Left ventricle myocardium inferior (tissue), 1 donor: ENCODE results near the gene PTPRM. TPM values are rescaled to one million over a fixed set of nuclear protein-coding genes. Genes with fewer than 3 reads are reported as not detected.

Source experiments
- DNase-seq: peaks from one replicate; pipeline ENCODE4 v3.0.0-alpha.2; 2020
- H3K27ac ChIP-seq: fragments of 200-600 bp; replicated peaks from 2 replicates; pipeline ENCODE4 v1.8.0; 2021
- H3K27me3 ChIP-seq: fragments of 200-600 bp; 2 replicates; pipeline ENCODE4 v1.8.0; 2021; ENCODE audit warnings: low read depth
- H3K36me3 ChIP-seq: fragments of 200-600 bp; 2 replicates; pipeline ENCODE4 v1.8.0; 2021
- H3K4me1 ChIP-seq: fragments of 200-600 bp; 2 replicates; pipeline ENCODE4 v1.8.0; 2021
- H3K4me3 ChIP-seq: fragments of 200-600 bp; 2 replicates; pipeline ENCODE4 v1.8.0; 2021; ENCODE audit warnings: mild to moderate bottlenecking, moderate library complexity
- H3K9me3 ChIP-seq: fragments of 200-600 bp; replicated peaks from 2 replicates; pipeline ENCODE4 v1.8.0; 2021
- intact Hi-C: fragments of 100-400 bp; cut with micrococcal nuclease; formaldehyde crosslinking; loops from one replicate; pipeline ENCODE4 v1.11.0; 2022
- total RNA-seq: library from RNA; stranded (reverse); fragmentation: NEBNext Ultra II Directional; extraction: Animal tissue kit (Norgen Biotek cat#: 25700); gene quantifications from one replicate; pipeline ENCODE4 v1.2.1, GENCODE V29; 2021
- TF ChIP-seq, protein P1 (sequence below): fragments of 200-600 bp; IDR thresholded peaks from 2 replicates; pipeline ENCODE4 v1.8.0; 2021; ENCODE audit warnings: antibody characterized with exemption, mild to moderate bottlenecking, borderline replicate concordance
- donor health status: DM: no; HTN: yes; CAD: no; lungs with severe emphysema.

PTPRM gene
- total RNA-seq, 1 donor from 2014 or later = 132 TPM

DNA sequence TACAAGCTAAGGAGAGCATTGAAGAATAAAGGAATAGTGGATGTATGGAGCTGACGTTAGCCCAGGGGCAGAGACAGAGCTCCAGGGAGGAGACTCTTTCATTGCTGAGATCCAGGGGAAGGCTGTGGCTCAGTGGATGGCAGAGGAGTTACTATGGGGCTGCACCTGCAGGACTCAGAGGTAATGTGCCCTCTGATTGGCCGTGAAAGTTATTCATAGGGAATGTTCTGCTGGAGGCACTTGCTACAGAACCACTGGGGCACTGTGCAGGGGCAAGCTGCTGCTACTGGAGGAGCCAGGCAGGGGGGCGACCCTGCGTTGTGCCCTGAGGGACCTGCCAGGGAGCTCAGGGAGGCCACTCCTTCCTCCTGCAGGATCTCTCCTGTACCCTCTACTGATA is 199.2 kb downstream of the PTPRM start:
- no peaks in the 10 kb centered on the region for H3K27me3 ChIP-seq
- intact Hi-C loops = no loop called here
- no peak for DNase-seq
- H3K36me3 ChIP-seq = no peaks in the 10 kb centered on the region
- H3K4me1 ChIP-seq = peaks cover 74% of the 10 kb centered on the region
- TF ChIP-seq, protein P1, sequence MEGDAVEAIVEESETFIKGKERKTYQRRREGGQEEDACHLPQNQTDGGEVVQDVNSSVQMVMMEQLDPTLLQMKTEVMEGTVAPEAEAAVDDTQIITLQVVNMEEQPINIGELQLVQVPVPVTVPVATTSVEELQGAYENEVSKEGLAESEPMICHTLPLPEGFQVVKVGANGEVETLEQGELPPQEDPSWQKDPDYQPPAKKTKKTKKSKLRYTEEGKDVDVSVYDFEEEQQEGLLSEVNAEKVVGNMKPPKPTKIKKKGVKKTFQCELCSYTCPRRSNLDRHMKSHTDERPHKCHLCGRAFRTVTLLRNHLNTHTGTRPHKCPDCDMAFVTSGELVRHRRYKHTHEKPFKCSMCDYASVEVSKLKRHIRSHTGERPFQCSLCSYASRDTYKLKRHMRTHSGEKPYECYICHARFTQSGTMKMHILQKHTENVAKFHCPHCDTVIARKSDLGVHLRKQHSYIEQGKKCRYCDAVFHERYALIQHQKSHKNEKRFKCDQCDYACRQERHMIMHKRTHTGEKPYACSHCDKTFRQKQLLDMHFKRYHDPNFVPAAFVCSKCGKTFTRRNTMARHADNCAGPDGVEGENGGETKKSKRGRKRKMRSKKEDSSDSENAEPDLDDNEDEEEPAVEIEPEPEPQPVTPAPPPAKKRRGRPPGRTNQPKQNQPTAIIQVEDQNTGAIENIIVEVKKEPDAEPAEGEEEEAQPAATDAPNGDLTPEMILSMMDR = no peak
- H3K9me3 ChIP-seq = no peaks in the 10 kb centered on the region
- H3K27ac ChIP-seq = peak overlapping the region; percentile 33
- H3K4me3 ChIP-seq = no peak overlapping the region

DNA sequence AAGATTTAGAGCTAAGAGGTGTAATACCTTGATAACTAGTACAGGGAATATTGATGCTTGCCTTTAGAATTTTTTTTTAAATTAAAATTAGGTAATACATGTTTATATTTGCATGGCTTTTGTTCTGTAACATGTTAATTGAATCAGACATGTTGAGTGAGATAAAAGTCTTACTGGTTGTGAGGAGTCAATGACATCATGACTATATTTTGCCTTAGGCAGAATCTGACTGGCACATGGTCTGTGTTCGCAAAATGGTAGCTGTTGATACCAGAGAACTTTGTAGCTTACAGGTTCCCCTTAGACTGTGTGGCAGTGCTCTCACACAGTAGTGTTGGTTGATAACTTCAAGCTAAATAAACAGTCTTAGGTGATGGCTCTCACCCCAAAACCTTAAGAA is 199.7 kb downstream of the PTPRM start:
- DNase-seq = no peak
- Histone ChIP-seq H3K4me3 (no peak overlapping the region), H3K27me3 (no peaks in the 10 kb centered on the region), H3K27ac (peak overlapping the region; percentile 33), H3K9me3 (no peaks in the 10 kb centered on the region), H3K4me1 (peaks cover 74% of the 10 kb centered on the region), H3K36me3 (no peaks in the 10 kb centered on the region)
- TF ChIP-seq, protein P1 = no peak
- intact Hi-C loops = no loop called here

DNA sequence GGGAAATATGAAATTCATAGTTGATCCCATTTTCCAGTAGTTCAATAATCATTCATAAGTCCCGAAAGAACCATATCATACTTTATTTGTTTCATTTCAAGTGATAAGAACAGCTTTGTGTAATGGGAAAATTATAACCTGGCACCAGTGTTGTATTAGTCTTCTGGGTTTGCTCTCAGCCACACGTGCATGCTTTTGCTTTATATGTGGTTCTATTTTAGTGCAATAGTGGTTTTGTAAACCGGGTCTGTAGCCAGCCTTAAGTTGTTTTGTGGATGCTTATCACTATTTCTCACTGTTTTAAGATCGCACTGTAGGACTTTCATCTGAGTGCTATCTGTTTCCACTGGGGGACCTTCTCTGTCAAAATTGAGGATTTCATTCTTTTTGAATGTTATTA is 203.8 kb downstream of the PTPRM start:
- H3K27ac ChIP-seq = peak overlapping the region; percentile 54
- H3K4me1 ChIP-seq = peaks cover 70% of the 10 kb centered on the region

DNA sequence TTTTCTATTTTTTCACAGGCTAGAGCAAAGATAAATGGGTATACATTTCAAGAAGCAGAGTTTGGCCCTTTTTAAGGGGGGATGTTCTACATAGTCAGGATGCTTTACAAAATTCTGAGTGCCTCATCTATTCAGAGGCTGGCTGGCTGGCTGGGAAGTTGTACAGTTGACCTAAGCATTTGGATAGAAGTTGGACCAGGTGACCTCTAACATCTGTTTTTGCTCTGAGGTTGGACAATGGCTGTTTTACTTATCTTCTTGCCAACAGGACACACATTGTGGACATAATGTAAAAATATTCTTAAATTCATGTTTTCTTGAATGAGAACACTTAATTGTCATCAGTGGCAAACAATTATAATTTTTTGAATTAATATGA is 205.4 kb downstream of the PTPRM start:
- Histone ChIP-seq H3K9me3 (no peaks in the 10 kb centered on the region), H3K4me3 (no peak overlapping the region), H3K27me3 (no peaks in the 10 kb centered on the region), H3K27ac (no peak overlapping the region), H3K4me1 (peaks cover 66% of the 10 kb centered on the region), H3K36me3 (peaks cover 4% of the 10 kb centered on the region)
- intact Hi-C loops = no loop called here
- TF ChIP-seq, protein P1 = no peak
- no peak for DNase-seq

More for the DNA sequence above, 203.8 kb downstream of the PTPRM start:
- Histone ChIP-seq H3K9me3 (no peaks in the 10 kb centered on the region), H3K27me3 (no peaks in the 10 kb centered on the region), H3K36me3 (peaks cover 4% of the 10 kb centered on the region), H3K4me3 (no peak overlapping the region)
- no peak for DNase-seq
- intact Hi-C loops = no loop called here
- TF ChIP-seq, protein P1 = no peak

DNA sequence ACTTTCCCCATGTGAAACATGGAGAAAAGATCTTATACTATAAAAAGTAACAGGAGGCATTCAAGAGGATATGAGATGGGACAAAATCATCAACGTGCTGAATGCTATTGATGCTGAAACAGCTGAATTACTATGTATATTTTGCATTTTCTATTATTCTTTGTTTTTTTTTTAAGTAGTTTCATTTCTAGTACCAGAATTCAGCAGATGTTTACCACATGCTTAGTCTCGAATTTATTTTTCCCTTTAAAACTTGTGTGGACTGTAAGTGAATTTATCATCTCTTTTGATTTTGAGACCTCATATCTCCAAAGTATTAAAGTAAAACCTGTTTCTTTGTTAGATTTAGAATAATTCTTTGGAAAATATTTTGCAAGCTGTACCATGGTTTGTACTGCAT is 205.8 kb downstream of the PTPRM start:
- Histone ChIP-seq H3K36me3 (peaks cover 4% of the 10 kb centered on the region), H3K27me3 (no peaks in the 10 kb centered on the region), H3K4me3 (no peak overlapping the region), H3K4me1 (peaks cover 66% of the 10 kb centered on the region), H3K27ac (no peak overlapping the region), H3K9me3 (no peaks in the 10 kb centered on the region)
- intact Hi-C loops = no loop called here
- no peak for DNase-seq
- TF ChIP-seq, protein P1 = no peak

DNA sequence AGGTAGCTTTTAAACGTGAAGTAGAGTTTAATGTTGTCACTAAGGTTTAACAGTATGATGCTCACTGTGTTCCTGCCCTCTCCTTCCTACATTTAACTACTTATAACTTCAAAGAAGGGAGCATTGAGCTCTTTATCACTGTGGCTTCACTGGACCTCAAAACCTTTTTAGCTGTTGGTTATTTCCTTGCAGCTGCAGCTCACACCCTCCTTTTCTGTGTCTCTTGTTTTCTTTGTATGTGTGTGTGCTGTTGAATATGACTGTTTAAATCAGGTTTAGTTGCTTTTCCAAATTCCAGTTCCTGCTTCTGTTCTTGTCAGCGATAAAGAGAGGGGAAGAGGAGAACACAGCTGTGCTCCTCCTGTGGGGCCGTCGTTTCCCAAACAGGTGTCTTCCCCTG is 208.0 kb downstream of the PTPRM start:
- no peaks in the 10 kb centered on the region for H3K27me3 ChIP-seq

More for the DNA sequence above, 208.0 kb downstream of the PTPRM start:
- H3K4me3 ChIP-seq = no peak overlapping the region
- TF ChIP-seq, protein P1 = no peak
- peaks cover 63% of the 10 kb centered on the region for H3K4me1 ChIP-seq
- H3K27ac ChIP-seq = no peak overlapping the region
- H3K36me3 ChIP-seq = peaks cover 4% of the 10 kb centered on the region
- intact Hi-C loops = no loop called here
- DNase-seq = no peak
- H3K9me3 ChIP-seq = no peaks in the 10 kb centered on the region
